Measurements from ENCODE around the gene PHC2.

PHC2 gene

DNA sequence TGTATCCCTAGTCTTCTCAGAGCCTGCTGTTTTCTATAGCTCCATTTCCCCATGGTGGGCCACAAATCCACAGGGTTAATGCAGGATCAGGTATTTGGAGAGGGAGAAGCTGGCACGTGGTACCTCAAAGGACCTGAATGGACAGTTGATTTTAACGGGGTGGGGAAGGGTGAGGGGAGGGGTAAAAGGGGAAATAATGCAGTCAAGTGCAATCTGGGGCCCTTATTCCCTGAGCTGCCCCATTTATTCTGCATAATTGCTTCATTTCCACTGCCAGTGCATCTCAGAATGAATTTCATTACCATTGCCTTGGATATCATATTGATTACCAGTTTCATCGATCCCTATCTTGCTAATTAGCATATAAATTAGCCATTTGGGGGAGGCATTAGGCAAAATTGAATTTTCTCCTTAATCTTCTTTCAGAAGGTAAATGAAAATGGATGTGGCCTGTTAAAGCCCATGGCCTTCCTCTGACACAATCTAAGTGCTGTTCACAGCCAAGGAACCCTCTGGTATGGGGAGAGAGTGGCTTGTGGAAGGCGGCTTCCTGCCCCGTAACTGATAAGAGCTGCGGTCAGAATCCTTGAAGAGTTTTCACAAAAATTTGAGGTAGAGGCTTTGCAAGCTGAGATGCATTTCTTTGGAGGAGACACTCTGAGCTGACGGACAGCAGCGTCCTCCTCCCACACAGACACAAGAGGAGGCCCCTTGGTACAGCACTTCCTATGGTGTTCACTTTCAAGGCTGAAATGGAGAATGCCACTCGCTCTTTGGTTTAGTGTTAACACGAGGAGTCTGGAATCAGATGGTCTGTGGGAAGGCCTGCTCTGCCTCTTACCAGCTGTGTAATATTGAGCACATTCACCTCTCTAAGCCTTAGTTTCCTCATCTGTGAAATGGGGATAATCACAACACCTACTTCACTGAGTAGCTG is 34.4 kb downstream of the PHC2 start:
- in situ Hi-C loops (cut with MboI; ENCODE audit: low pct_unique_long_range_greater_than_20kb, low sequenced_read_pairs), result no loop called here

DNA sequence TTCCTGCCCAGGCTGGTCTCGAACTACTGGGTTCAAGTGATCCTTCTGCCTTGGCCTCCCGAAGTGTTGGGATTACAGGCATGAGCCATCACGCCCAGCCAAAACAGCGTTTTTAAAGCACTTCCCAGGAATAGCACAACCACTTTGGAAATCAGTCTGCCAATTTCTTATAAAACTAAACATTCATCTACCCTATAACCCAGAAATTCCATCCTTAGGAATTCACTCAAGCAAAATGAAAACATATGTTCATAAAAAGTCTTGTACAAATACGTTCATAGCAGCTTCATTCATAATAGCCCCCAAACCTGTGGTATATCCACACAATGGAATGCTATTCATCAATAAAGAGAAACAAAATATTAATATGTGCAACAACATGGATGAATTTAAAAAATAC is 36.1 kb downstream of the PHC2 start:
- in situ Hi-C loops (cut with MboI; ENCODE audit: low pct_unique_long_range_greater_than_20kb, low sequenced_read_pairs), result no loop called here
- no peak for DNase-seq

More for the DNA sequence above, 34.4 kb downstream of the PHC2 start:
- DNase-seq, result peak; percentile 95

DNA sequence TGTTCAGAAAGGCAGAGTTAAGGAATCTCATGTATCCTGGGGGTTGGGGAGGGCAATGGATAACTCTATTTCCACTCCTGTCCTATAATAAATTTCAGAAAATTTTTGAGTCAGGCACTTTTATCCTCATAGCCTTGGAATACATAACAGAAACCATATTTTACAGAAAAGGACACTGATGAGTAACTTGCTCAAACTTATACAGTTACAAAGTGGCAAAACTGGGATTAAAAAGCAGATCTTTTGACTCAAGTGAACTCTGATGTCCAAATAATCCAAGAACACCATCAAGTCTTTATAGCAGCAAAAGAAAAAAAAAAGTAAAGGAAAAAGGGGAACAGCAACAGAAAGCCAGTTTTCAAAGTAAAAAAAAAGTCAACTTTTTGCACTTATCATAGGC is 36.9 kb downstream of the PHC2 start:
- in situ Hi-C loops (cut with MboI; ENCODE audit: low pct_unique_long_range_greater_than_20kb, low sequenced_read_pairs), result no loop called here
- no peak for DNase-seq

GRCh38 chr1:33393524-33393923 is 37.4 kb downstream of the PHC2 start:
- in situ Hi-C loops (cut with MboI; ENCODE audit: low pct_unique_long_range_greater_than_20kb, low sequenced_read_pairs), result no loop called here
- no peak for DNase-seq

DNA sequence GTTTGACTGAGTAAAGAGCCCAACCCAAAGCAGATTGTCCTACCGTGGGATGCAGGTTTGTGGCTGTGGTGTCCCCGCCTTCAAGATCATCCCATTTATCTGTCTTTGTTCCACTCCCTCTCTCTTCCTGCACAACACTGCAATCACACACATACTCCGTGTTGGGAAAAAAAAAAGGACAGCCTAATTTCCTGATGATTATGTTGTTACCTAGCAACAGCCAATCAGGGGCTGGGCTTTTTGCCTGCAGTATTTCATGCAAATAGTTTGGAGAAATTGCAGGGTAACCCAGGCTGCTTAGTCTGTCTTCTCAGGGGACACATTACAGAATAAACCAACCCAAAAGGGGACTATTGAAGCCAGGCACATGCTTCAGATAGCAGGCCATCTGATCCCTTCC is 38.3 kb downstream of the PHC2 start:
- DNase-seq, result no peak
- in situ Hi-C loops (cut with MboI; ENCODE audit: low pct_unique_long_range_greater_than_20kb, low sequenced_read_pairs), result no loop called here

DNA sequence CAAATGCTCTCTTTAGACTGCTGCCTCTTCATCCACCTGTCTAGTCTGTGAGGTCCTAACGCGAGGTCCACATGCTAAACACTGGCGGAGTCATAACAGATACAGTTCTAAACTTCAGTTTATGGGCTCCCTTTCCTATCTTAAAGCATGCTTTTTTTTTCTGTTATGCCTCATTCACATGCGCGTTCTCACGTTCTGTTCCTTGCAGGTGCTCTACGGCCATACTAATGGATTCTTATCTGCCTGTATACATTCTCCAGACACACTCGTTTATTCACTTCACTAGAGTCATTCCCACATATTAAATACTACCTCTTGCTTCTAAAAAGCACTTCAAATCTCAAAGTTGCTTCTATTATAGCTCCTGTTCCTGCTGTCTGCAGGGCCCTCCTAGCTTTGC is 38.7 kb downstream of the PHC2 start:
- in situ Hi-C loops (cut with MboI; ENCODE audit: low pct_unique_long_range_greater_than_20kb, low sequenced_read_pairs), result no loop called here
- no peak for DNase-seq

GRCh38 chr1:33391343-33392078 is 39.4 kb downstream of the PHC2 start:
- in situ Hi-C loops (cut with MboI; ENCODE audit: low pct_unique_long_range_greater_than_20kb, low sequenced_read_pairs), result no loop called here

GRCh38 chr1:33390542-33390941 is 40.4 kb downstream of the PHC2 start:
- in situ Hi-C loops (cut with MboI; ENCODE audit: low pct_unique_long_range_greater_than_20kb, low sequenced_read_pairs), result no loop called here
- DNase-seq, result no peak

More at GRCh38 chr1:33391343-33392078, 39.4 kb downstream of the PHC2 start:
- DNase-seq, result no peak

DNA sequence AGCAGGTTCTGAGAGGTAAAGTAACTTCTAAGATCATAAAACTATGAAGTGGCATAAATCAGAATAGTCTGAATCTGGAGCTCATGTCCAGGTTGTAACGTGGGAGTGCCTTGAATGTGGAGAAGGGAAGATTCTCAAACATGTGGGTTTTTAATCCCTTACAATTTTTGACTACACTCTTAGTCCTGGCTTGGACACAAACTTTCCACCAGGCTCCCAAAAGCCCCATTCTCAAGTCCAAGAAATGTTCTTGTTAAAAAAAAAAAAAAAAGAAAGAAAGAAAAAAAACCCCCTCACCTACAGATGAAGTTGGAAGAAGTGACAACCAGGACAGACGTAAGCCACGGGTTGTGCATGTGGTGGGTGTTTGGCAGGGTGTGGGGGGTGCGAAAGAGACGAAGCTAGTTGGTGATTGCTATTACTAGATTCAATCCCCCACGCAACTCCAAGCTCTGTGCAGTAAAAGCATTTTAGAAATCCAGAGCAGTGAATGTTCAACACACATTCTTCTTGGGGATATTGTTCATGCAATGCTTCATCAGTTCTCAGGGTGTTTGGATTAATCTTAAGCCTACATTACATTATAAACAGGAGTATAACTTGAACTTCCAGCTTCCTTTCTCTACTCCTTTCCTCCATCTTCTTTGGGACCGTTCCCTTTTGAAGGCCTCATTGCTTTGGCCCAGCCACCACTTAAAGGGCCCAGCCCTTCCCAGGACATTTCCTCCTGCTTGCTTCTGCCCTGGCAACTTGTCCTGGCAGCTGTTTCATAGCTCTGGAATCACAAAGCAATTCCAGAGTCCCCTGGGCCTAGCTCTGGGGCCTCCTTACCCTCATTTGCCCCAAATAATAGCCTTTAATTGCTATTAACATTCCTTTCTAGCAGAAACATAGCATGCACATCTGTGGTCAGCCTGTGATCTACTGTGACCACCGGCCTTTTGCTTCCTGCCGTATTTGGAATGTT is 41.8 kb downstream of the PHC2 start:
- in situ Hi-C loops (cut with MboI; ENCODE audit: low pct_unique_long_range_greater_than_20kb, low sequenced_read_pairs), result no loop called here
- no peak for DNase-seq

GRCh38 chr1:33387625-33388024 is 43.3 kb downstream of the PHC2 start:
- in situ Hi-C loops (cut with MboI; ENCODE audit: low pct_unique_long_range_greater_than_20kb, low sequenced_read_pairs), result no loop called here
- no peak for DNase-seq

- DNase-seq, result no peak
- in situ Hi-C loops (cut with MboI; ENCODE audit: low pct_unique_long_range_greater_than_20kb, low sequenced_read_pairs), result no loop called here
Observed at GRCh38 chr1:33385251-33385650, 45.6 kb downstream of the PHC2 start.

DNA sequence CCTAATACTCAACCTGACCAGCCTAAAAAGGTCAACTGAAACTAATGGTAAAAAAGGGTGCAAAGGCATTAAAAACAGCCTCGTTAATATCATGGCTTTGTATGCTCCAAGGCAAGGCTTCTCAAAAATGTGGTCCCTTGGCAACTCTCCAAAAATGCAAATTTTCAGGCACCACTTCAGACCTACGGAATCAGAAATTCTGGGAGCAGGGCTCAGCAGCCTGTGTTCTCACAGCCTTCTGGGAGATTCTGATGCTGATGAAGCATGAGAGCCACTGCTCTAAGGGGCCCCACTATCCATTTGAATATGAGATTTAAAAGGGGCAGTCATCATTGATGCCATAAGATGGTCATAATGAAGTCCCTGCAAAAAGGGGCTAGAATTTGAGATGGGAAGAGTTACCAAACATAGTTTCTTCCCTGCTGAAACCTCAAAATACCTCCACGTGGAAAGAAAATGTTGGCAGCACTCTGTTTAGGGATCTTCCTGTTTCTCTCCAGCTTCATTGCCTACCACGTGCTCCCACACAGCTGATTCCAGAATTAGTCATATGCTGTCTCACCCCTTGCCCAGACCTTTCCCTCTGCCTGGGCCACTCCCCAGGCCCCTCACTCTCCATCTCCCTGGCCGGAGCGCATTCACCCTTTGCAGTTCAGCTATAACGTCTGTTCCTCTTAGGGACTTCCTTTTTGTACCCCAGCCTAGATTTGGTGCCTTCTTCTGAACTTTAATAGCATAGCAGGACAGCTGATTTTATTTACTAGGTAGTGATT is 46.7 kb downstream of the PHC2 start:
- in situ Hi-C loops (cut with MboI; ENCODE audit: low pct_unique_long_range_greater_than_20kb, low sequenced_read_pairs), result no loop called here
- no peak for DNase-seq

GRCh38 chr1:33383489-33383888 is 47.4 kb downstream of the PHC2 start:
- in situ Hi-C loops (cut with MboI; ENCODE audit: low pct_unique_long_range_greater_than_20kb, low sequenced_read_pairs), result no loop called here
- DNase-seq, result no peak

DNA sequence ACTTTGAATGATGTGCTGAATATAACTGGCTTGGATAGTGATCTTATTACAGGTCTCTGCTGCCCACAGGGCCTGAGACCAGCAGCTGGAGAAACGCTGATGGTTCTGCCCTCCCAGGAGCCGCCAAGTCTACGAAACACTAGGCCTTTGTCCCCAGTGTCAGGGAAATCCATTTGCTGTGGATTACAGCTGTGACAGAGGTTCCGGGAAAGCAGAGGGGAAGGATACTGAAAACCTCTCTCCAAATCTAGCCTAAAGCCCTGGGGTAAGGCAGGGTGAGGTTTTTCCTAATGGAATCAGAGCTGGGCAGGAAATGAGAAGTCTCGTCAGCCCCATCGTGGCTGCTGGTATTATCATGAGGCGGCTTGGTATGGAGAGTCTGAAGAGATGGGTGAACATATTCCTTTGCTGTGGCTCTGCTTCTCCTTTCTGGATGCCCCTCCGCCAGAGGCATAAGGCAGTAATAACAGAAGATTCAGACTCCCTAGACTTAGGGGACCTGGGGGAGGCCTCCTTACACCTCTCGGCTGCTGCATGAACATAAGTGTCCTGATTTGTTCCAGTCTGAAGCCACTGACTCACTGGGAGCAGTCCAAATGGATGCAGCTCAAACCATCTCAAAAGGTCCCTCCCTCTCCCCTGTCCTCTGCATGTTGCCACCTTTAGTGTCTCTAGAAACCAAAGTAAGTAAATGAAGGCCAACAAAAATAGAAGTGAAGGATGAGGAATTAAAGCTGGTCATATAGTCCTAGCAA is 48.1 kb downstream of the PHC2 start:
- in situ Hi-C loops (cut with MboI; ENCODE audit: low pct_unique_long_range_greater_than_20kb, low sequenced_read_pairs), result no loop called here
- no peak for DNase-seq

- in situ Hi-C loops (cut with MboI; ENCODE audit: low pct_unique_long_range_greater_than_20kb, low sequenced_read_pairs), result no loop called here
- peak; percentile 78 for DNase-seq
Observed at GRCh38 chr1:33381977-33382376, 48.9 kb downstream of the PHC2 start.

- in situ Hi-C loops (cut with MboI; ENCODE audit: low pct_unique_long_range_greater_than_20kb, low sequenced_read_pairs), result no loop called here
Observed at GRCh38 chr1:33380811-33381210, 50.1 kb downstream of the PHC2 start.

GRCh38 chr1:33379631-33380354 is 51.1 kb downstream of the PHC2 start:
- DNase-seq, result no peak
- in situ Hi-C loops (cut with MboI; ENCODE audit: low pct_unique_long_range_greater_than_20kb, low sequenced_read_pairs), result no loop called here

More at GRCh38 chr1:33380811-33381210, 50.1 kb downstream of the PHC2 start:
- DNase-seq, result no peak

All from KBM-7 (cell line).